PFSK-1 (cell line): Measurements from ENCODE around the gene SLC25A39.

Experiments
- POLR2AphosphoS5 ChIP-seq: IDR thresholded peaks from 2 replicates; pipeline ENCODE4 v1.6.1; 2012; ENCODE audit warnings: low read depth, mild to moderate bottlenecking, control low read depth, low read length, moderate library complexity
- TAF1 ChIP-seq: IDR thresholded peaks from 2 replicates; pipeline ENCODE4 v1.6.1; 2012; ENCODE audit warnings: low read length, control low read depth, borderline replicate concordance; ENCODE audit not compliant: insufficient read depth

DNA sequence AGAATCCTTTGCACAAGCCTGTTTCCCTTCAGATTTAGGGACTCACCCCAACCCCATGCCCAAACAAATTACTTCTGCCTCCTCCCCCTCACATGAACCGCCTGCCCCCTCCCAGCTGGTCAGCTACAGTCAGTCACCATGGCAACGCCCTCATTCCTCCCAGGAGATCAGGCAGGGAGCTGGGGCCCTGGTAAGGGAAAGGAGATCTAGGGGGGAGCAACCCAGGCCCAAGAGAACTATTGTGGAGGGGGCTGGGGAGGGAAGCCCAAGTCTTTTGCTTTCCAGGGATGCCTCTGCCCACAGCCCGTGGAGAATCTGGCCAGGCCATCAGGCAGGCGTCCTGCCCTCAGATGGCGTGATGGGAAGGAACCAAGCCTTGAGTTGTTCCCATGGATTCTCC, 36.2 kb upstream of the SLC25A39 start:
- TF ChIP-seq TAF1 (no peak), POLR2AphosphoS5 (no peak)
